K562 (cell line): Measurements from ENCODE around the gene C21orf58. TPM values are rescaled to one million over a fixed set of nuclear protein-coding genes. Genes with fewer than 3 reads are reported as not detected.

ENCODE experiments used
- EGR1 ChIP-seq: fragments of 450-650 bp; conservative IDR thresholded peaks from 2 replicates; pipeline ENCODE4 v1.6.1; 2017; ENCODE audit warnings: mild to moderate bottlenecking
- L3MBTL2 ChIP-seq: fragments of 450-650 bp; IDR thresholded peaks from 2 replicates; pipeline ENCODE4 v1.6.1; 2016; ENCODE audit warnings: mild to moderate bottlenecking, moderate library complexity
- MAX ChIP-seq: sonication (generic); formaldehyde crosslinking; IDR thresholded peaks from 2 replicates; pipeline ENCODE4 v1.9.0; 2022; ENCODE audit warnings: mild to moderate bottlenecking, missing genetic modification reagents
- MTA1 ChIP-seq: fragments of 450-650 bp; IDR thresholded peaks from 2 replicates; pipeline ENCODE4 v1.6.1; 2017; ENCODE audit warnings: borderline replicate concordance
- MYC ChIP-seq, 2 experiments: fragments of 250-450 bp in 1 of 2; sonication (Bioruptor Pico) in 1 of 2; IDR thresholded peaks; 2 replicates each; pipeline versions ENCODE4 v1.5.1 to v1.6.1; 2012 to 2021; ENCODE audit warnings: low read depth in 2 of 2, borderline replicate concordance in 1 of 2, improper control_type of control experiment in 1 of 2, low read length in 1 of 2, mild to moderate bottlenecking in 1 of 2, moderate library complexity in 1 of 2
- PRPF4 ChIP-seq: fragments of 200-400 bp; formaldehyde crosslinking; IDR thresholded peaks from one replicate; pipeline ENCODE4 v1.6.1; 2017; ENCODE audit warnings: low read length, low read depth, mild to moderate bottlenecking; ENCODE audit not compliant: insufficient read depth, poor library complexity, severe bottlenecking
- SRSF7 ChIP-seq: fragments of 200-400 bp; formaldehyde crosslinking; optimal IDR thresholded peaks from 2 replicates; pipeline ENCODE3; 2017; ENCODE audit warnings: mild to moderate bottlenecking, low read depth, low read length
- TBP ChIP-seq: optimal IDR thresholded peaks from 2 replicates; pipeline ENCODE3; 2011; ENCODE audit warnings: low read depth, low read length, improper control_type of control experiment
- TEAD1 ChIP-seq, 2 experiments: fragments of 450-650 bp in 1 of 2; sonication (generic) in 1 of 2; formaldehyde crosslinking; IDR thresholded peaks; 2 replicates each; pipeline versions ENCODE4 v1.4.0 to v1.8.0; 2020 to 2022; ENCODE audit warnings: mild to moderate bottlenecking in 2 of 2, missing genetic modification reagents in 1 of 2
- TFAP4 ChIP-seq: sonication (generic); formaldehyde crosslinking; IDR thresholded peaks from 2 replicates; pipeline ENCODE4 v1.8.0; 2022; ENCODE audit warnings: missing genetic modification reagents, mild to moderate bottlenecking, moderate library complexity, borderline replicate concordance
- ZNF407 ChIP-seq: fragments of 450-650 bp; IDR thresholded peaks from 2 replicates; pipeline ENCODE4 v1.6.1; 2016; ENCODE audit warnings: low read depth
- polyA plus RNA-seq, 8 experiments: library from polyadenylated mRNA; depleted of rRNA in 4 of 8; stranded (reverse) in 5 of 8; unstranded in 3 of 8; fragments of >200 nt; fragmentation: Nextera tagmentation in 2 of 8; fragmentation: Illumina TruSeq in 1 of 8; extraction: Ambion mirVana in 2 of 8; extraction: Trizol in 1 of 8; gene quantifications; 2 replicates each; pipeline versions ENCODE4 v1.2.1 to v1.2.3, GENCODE V29; 2011 to 2014; ENCODE audit warnings: inconsistent platforms in 1 of 8, missing spikeins in 1 of 8
- total RNA-seq, 7 experiments: library from RNA; depleted of rRNA in 6 of 7; stranded (reverse); fragments of >200 nt in 6 of 7; fragmentation: Illumina TruSeq in 2 of 7; extraction: Trizol in 2 of 7; gene quantifications; 2 replicates each; pipeline versions ENCODE4 v1.2.1 to v1.2.3, GENCODE V29; 2011 to 2021; ENCODE audit warnings: low replicate concordance in 1 of 7

Gene C21orf58
- total and polyA plus RNA-seq, 9 of the 15 experiments (the other 6 are each of a cell fraction or from before 2014, with no cell fraction given): 1.2 to 30.5 (median 12.4) TPM

GRCh38 chr21:46295996-46296752 is 27.5 kb downstream of the C21orf58 start (continued):
- TF ChIP-seq PRPF4: no peak
- no peak for TF ChIP-seq TEAD1 (CRISPR knock-in tag; IDR thresholded peaks at IDR 0.05)
- TF ChIP-seq ZNF407: peak; percentile 67
- TF ChIP-seq TFAP4: peak; percentile 79; the same call in 1 of the 2 replicates
- peak; percentile 23; the same call in 1 of the 2 replicates for TF ChIP-seq MYC (IDR thresholded peaks at IDR 0.05; ENCODE audit: low read depth, low read length)
- 0 out of 2 replicates have a peak, but pooled peaks have one; percentile 54 for TF ChIP-seq MYC (CRISPR knock-in tag; IDR thresholded peaks at IDR 0.05; ENCODE audit: borderline replicate concordance, low read depth)
- TF ChIP-seq MTA1: no peak
- peak; percentile 82 for TF ChIP-seq MAX (CRISPR knock-in tag)
- peak; percentile 64; the same call in 1 of the 2 replicates for TF ChIP-seq L3MBTL2
- TF ChIP-seq TBP: no peak
- peak; percentile 74; the same call in 1 of the 2 replicates for TF ChIP-seq EGR1
- TF ChIP-seq SRSF7: no peak
